Medulla oblongata (tissue), 1 donor: ENCODE data around the gene POFUT1.

ENCODE experiments used
- DNase-seq: peaks from one replicate; pipeline ENCODE4 v3.0.0-alpha.2; 2015; ENCODE audit errors: extremely low spot score

Gene POFUT1

DNA sequence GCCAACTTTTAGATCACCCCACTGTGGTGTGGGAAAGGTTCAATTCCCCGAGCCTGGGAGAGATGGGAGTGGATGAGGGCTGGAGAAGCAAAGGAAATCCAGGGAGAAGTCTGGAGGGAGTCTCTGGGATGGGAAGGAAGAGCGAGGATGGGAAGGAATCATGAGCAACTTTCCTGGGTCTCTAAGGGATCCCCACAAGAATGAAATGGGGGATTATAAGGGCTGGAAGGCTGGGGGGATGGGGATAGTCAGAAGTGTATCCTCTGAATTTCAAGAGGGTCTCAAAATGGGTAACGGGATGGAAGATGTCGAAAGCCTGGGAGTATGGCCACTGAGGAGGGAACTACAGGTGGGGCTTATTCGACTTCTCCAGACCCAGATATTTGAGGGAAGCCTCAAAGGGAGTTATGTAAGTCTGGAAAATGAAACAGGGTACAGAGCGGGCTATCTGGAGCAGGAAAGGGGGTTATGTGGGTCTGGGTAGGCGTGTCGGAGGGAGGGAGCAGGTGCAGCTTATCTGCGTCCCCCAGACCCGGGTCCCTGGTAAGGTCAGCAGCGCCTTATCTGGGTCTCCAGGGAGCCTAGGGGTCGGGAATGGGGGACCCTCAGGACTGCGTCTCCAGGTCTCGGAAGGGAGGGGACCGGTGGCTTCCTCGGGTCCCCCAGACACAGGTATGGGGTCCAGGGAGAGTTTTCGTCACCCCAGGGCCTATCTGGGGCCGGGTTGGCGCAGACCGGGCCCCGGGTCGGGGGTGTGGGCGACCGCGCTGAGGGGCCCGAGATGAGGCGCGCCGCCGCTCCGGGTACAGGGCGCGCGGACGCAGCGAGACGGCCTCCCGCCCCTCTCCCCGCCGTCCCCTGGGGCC lies 687 bp upstream of the POFUT1 start:
- DNase-seq: no peak

- DNase-seq: no peak
Observed at GRCh38 chr20:32208499-32209154, 947 bp downstream of the POFUT1 start.

DNA sequence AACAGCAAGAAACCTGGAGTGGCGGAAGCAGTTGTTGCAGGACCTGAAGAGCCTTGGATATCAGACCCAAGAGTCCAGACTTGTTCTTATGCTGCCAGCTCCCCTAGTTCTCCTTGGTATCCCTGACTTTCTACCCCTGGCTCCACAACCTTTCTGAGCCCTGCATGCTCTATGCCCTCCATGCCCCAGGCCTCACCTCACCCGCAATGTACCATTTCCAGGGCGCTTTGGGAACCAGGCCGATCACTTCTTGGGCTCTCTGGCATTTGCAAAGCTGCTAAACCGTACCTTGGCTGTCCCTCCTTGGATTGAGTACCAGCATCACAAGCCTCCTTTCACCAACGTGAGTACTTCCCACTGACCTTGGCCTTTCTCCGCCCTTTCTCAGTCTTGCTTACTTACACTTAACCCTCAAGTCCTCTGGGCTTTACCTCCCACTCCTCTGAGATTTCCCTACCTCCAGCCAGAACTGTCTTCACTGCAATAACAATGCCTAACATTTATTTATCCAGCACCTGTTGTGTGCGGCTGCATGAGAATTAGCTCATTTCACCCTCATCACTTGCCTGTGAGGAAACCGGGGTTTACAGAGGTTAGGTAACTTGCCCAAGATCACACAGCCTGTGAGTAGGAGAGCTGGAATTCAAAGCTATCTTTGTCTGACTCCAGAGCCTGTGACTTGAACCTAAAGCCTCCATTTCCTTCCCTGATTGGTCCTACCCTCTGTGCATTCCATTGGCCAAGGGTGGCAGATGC lies 2.3 kb downstream of the POFUT1 start:
- DNase-seq: no peak

DNA sequence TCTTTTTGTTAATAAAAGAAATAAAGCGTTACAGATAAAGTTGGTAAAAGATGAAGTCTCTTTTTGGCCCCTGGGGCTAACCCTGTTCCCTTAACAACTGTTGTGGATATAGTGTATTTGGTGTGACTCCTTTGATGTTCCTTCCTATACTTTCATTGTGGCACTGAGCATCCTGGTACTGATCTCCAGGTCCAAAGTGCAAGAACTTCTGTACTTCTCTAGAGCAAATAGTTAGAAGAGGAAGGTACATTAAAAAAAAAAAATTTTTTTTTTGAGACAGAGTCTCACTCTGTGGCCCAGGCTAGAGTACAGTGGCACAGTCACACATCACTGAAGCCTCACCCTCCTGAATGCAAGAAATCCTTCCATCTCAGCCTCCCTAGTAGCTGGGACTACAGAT lies 6.2 kb downstream of the POFUT1 start:
- no peak for DNase-seq

DNA sequence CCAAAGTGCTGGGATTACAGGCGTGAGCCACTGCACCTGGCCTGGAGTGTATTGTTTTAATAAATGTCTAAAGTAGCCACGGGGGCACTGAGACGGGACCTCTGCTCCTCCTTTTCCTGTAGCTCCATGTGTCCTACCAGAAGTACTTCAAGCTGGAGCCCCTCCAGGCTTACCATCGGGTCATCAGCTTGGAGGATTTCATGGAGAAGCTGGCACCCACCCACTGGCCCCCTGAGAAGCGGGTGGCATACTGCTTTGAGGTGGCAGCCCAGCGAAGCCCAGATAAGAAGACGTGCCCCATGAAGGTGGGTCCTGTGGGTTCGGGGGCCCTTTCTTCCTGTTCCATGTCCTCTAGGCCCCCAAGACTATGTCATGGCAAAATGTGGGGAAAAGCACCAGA lies 7.5 kb downstream of the POFUT1 start:
- DNase-seq: no peak

DNA sequence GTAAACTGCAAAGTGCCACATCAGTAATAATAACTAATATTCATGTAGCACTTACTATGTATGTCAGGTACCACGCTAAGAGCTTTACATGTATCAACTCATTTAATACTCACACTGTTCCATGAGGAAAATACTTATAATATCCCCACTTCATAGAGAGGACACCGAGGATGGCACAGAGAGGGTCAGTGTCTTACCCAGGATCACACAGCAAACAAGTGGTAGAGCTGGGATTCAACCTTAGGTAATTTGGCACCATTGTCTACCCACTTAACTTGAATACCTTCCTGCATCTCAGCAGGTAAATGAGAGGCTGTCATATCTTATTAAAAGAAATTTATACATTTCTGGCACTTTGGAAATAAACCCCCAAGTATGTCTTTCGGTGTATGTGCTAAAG lies 8.0 kb downstream of the POFUT1 start:
- no peak for DNase-seq

GRCh38 chr20:32216179-32217142 lies 8.8 kb downstream of the POFUT1 start:
- DNase-seq: no peak

GRCh38 chr20:32218156-32218900 lies 10.6 kb downstream of the POFUT1 start:
- DNase-seq: no peak

DNA sequence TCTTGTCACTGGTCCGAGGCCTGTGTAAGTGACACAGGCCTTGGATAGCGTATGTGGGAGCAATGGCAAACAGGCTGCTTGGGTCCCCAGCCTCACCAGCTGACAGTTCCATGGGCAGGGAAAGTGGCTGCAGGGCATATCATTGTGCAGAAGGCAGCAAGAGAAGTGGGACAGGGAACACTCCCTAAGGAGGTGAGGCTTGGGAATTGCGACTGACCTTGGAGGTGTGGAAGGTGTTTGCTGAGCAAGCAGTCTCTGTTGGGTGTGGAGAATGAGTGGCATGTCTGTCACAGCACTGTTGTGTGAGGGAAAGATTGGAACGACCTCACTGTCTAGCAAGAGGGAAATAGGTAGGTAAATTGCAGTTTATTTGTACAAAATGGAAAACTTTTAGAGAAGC lies 16.8 kb downstream of the POFUT1 start:
- DNase-seq: no peak

DNA sequence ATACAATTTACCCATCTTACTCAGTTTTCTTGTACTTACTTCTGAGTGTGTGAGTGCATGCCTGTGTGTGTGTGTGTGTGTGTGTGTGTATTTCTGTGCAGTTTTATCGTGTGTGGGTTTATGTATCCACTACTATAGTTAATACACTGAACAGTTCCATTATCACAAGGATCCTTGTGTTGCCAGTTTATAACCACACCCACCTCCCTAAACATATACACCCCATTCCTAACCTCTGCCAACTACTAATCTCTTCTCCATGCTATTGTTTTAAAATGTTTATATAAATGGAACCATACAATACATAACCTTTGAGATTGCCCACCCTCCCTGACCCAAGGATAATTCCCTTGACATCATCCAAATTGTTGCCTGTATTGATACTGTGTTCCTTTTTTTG lies 18.7 kb downstream of the POFUT1 start:
- DNase-seq: no peak

GRCh38 chr20:32227306-32227705 lies 19.6 kb downstream of the POFUT1 start:
- DNase-seq: no peak

GRCh38 chr20:32227744-32228688 lies 20.3 kb downstream of the POFUT1 start:
- no peak for DNase-seq

GRCh38 chr20:32229251-32229747 lies 21.6 kb downstream of the POFUT1 start:
- DNase-seq: no peak

GRCh38 chr20:32230707-32231106 lies 23.0 kb downstream of the POFUT1 start:
- no peak for DNase-seq

DNA sequence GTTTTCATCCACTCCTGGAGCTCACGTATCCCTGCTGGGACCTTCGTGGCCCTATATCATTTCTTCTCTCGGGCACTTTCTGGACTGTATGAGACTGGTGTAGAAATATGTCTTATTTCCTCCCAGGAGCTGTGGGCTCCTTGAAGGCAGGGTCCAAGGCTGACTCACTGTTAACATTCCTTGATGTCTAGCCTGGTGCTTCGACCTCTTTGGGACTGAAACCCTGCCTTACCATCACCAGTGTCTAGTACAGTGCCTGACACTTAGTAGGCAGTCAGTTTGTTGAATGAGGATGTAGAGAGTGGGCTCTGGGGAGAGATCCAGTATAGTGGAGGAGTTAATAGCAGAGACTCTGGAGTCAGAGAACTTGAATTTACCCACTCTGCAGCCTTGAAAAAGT lies 23.6 kb downstream of the POFUT1 start:
- no peak for DNase-seq

DNA sequence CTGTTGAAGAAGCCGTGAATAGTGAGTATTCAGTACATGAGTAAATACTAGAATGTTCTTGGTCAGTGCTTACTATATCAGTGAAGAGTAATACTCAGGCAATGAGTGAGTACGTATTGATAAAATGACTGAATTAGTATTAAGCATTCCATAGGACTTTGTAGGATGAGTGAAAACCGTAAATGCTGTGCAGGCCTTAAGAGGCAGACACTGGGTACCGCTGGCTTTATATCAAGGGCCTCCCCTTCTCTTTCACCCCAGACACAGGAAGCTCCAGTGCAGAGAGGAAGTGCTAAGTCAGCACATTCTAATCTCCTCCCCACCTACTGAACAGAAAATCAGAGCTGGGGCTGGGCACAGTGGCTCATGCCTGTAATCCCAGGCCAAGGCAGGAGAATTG lies 24.2 kb downstream of the POFUT1 start:
- DNase-seq: peak; percentile 74

GRCh38 chr20:32232326-32232886 lies 24.7 kb downstream of the POFUT1 start:
- DNase-seq: no peak

DNA sequence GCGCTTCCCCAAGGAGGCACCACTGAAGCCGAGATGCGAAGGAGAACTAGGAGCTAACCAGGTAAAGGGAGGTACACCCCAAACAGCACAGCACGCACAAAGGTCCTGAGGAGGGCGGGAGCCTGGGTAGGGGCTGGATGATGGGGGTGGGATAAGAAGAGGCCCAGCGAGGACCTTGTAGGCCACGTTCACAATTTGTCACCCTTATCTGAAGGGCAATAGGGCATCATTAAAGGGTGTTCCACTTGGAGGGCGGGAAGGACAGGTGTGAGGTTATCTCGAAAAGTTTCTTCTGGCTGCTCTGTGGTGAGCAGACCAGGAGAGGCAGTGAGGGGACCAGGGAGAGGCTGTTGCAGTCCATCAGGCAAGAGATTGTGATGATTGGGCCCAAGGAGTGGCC lies 25.6 kb downstream of the POFUT1 start:
- DNase-seq: no peak
